Measurements from ENCODE around the gene DLGAP1.

The DLGAP1 gene

GRCh38 chr18:3826021-3826420, 629.1 kb downstream of the DLGAP1 start:
- Histone ChIP-seq H3K79me2 (ENCODE audit: insufficient read depth, low read length) (no peaks in the 10 kb centered on the region), H3K4me2 (ENCODE audit: low read depth, low read length, poor library complexity, severe bottlenecking) (no peak overlapping the region), H3K9me3 (ENCODE audit: insufficient read depth, low read length) (no peaks in the 10 kb centered on the region), H3F3A (ENCODE audit: insufficient read depth) (no peaks in the 10 kb centered on the region), H3K27me3 (ENCODE audit: low read length) (no peaks in the 10 kb centered on the region), H3K4me3 (ENCODE audit: insufficient read depth, low read length, poor library complexity, severe bottlenecking) (no peak overlapping the region), H4K20me1 (ENCODE audit: low read depth, low read length) (no peaks in the 10 kb centered on the region), H3K9ac (ENCODE audit: low read length) (no peak overlapping the region), H3K9me2 (replicated peaks; ENCODE audit: insufficient read depth, low read length) (no peaks in the 10 kb centered on the region), H2AFZ (ENCODE audit: low read depth, low read length, severe bottlenecking) (no peak overlapping the region), H3K27ac (ENCODE audit: low read depth, low read length) (no peak overlapping the region), H3K36me3 (ENCODE audit: low read length) (no peaks in the 10 kb centered on the region)
- no peak for TF ChIP-seq EZH2phosphoT487 (conservative IDR thresholded peaks at IDR 0.05; ENCODE audit: low read length)
- TF ChIP-seq CTCF (IDR thresholded peaks at IDR 0.05; ENCODE audit: insufficient read depth, low read length, poor library complexity, severe bottlenecking): no peak

- no peaks in the 10 kb centered on the region for H3K36me3 ChIP-seq (ENCODE audit: low read length)
- no peaks in the 10 kb centered on the region for H3K9me2 ChIP-seq (replicated peaks; ENCODE audit: insufficient read depth, low read length)
- no peaks in the 10 kb centered on the region for H3K79me2 ChIP-seq (ENCODE audit: insufficient read depth, low read length)
- no peaks in the 10 kb centered on the region for H4K20me1 ChIP-seq (ENCODE audit: low read depth, low read length)
- H3K4me2 ChIP-seq (ENCODE audit: low read depth, low read length, poor library complexity, severe bottlenecking): no peak overlapping the region
- H3K4me3 ChIP-seq (ENCODE audit: insufficient read depth, low read length, poor library complexity, severe bottlenecking): no peak overlapping the region
- H3K27me3 ChIP-seq (ENCODE audit: low read length): no peaks in the 10 kb centered on the region
- H3K9me3 ChIP-seq (ENCODE audit: insufficient read depth, low read length): no peaks in the 10 kb centered on the region
- no peak overlapping the region for H2AFZ ChIP-seq (ENCODE audit: low read depth, low read length, severe bottlenecking)
- no peak overlapping the region for H3K27ac ChIP-seq (ENCODE audit: low read depth, low read length)
- H3K9ac ChIP-seq (ENCODE audit: low read length): no peak overlapping the region
- no peaks in the 10 kb centered on the region for H3F3A ChIP-seq (ENCODE audit: insufficient read depth)
- TF ChIP-seq EZH2phosphoT487 (conservative IDR thresholded peaks at IDR 0.05; ENCODE audit: low read length) (no peak), CTCF (IDR thresholded peaks at IDR 0.05; ENCODE audit: insufficient read depth, low read length, poor library complexity, severe bottlenecking) (no peak)
Observed at GRCh38 chr18:3824101-3824500, 631.0 kb downstream of the DLGAP1 start.

- Histone ChIP-seq H3K27me3 (ENCODE audit: low read length) (no peaks in the 10 kb centered on the region), H3K4me2 (ENCODE audit: low read depth, low read length, poor library complexity, severe bottlenecking) (no peak overlapping the region), H4K20me1 (ENCODE audit: low read depth, low read length) (no peaks in the 10 kb centered on the region), H3F3A (ENCODE audit: insufficient read depth) (no peaks in the 10 kb centered on the region), H3K36me3 (ENCODE audit: low read length) (no peaks in the 10 kb centered on the region), H3K9me3 (ENCODE audit: insufficient read depth, low read length) (no peaks in the 10 kb centered on the region), H3K27ac (ENCODE audit: low read depth, low read length) (no peak overlapping the region), H3K9ac (ENCODE audit: low read length) (no peak overlapping the region), H3K9me2 (replicated peaks; ENCODE audit: insufficient read depth, low read length) (no peaks in the 10 kb centered on the region), H3K4me3 (ENCODE audit: insufficient read depth, low read length, poor library complexity, severe bottlenecking) (no peak overlapping the region), H3K79me2 (ENCODE audit: insufficient read depth, low read length) (no peaks in the 10 kb centered on the region), H2AFZ (ENCODE audit: low read depth, low read length, severe bottlenecking) (no peak overlapping the region)
- no peak for TF ChIP-seq CTCF (IDR thresholded peaks at IDR 0.05; ENCODE audit: insufficient read depth, low read length, poor library complexity, severe bottlenecking)
- TF ChIP-seq EZH2phosphoT487 (conservative IDR thresholded peaks at IDR 0.05; ENCODE audit: low read length): no peak
Observed at GRCh38 chr18:3823073-3823472, 632.0 kb downstream of the DLGAP1 start.
